Common myeloid progenitor, CD34-positive (primary cell): ENCODE data around the gene AMMECR1.
A peak's percentile ranks its signal among the peaks of the same experiment; 100 is the strongest.

Experiments
- CTCF ChIA-PET: fragments of 350-600 bp; sonication (Branson Sonifier 250); formaldehyde crosslinking; loops from one replicate; lab custom pipeline; 2021; ENCODE audit warnings: antibody characterized with exemption; lab: Charles Lee
- POLR2A ChIA-PET: fragments of 350-600 bp; sonication (Branson Sonifier 250); formaldehyde crosslinking; loops from one replicate; lab custom pipeline; 2021; ENCODE audit warnings: antibody characterized with exemption; lab: Charles Lee
- DNase-seq, 3 donors: peaks; one replicate each; pipeline versions ENCODE4 v3.0.0 to v3.0.0-alpha.2; 2013
- H3K27ac ChIP-seq, 2 experiments: 1 replicate in 1 of 2; 2 replicates in 1 of 2; pipeline ENCODE4 v1.7.0; 2013; ENCODE audit warnings: inconsistent platforms in 2 of 2, low read length in 2 of 2, mild to moderate bottlenecking in 2 of 2, low read depth in 1 of 2, moderate library complexity in 1 of 2; ENCODE audit not compliant: severe bottlenecking in 2 of 2, insufficient read depth in 1 of 2, poor library complexity in 1 of 2
- H3K27me3 ChIP-seq, 5 experiments: replicated peaks in 2 of 5; 1 replicate in 3 of 5; 2 replicates in 2 of 5; pipeline versions ENCODE4 v1.6.1 to v1.7.0; 2013; ENCODE audit warnings: low read length in 4 of 5, mild to moderate bottlenecking in 2 of 5, moderate library complexity in 2 of 5, inconsistent platforms in 1 of 5; ENCODE audit not compliant: insufficient read depth in 5 of 5, control insufficient read depth in 4 of 5
- H3K36me3 ChIP-seq, 4 experiments: 1 replicate in 2 of 4; 2 replicates in 2 of 4; pipeline versions ENCODE4 v1.6.1 to v1.7.0; 2013; ENCODE audit warnings: low read length in 3 of 4, control low read depth in 1 of 4, mild to moderate bottlenecking in 1 of 4; ENCODE audit not compliant: control insufficient read depth in 4 of 4, insufficient read depth in 4 of 4
- H3K4me1 ChIP-seq, 4 experiments: 1 replicate in 3 of 4; 2 replicates in 1 of 4; pipeline versions ENCODE4 v1.6.1 to v1.7.1; 2013; ENCODE audit warnings: low read length in 3 of 4, mild to moderate bottlenecking in 3 of 4, control low read depth in 1 of 4, inconsistent platforms in 1 of 4, moderate library complexity in 1 of 4; ENCODE audit not compliant: control insufficient read depth in 4 of 4, insufficient read depth in 4 of 4; ENCODE audit errors: control extremely low read depth in 1 of 4
- H3K4me3 ChIP-seq, 7 experiments: 1 replicate in 4 of 7; 2 replicates in 3 of 7; pipeline versions ENCODE4 v1.5.1 to v1.7.0; 2013; ENCODE audit warnings: mild to moderate bottlenecking in 7 of 7, low read length in 6 of 7, moderate library complexity in 6 of 7, inconsistent platforms in 2 of 7, low read depth in 2 of 7, control low read depth in 1 of 7; ENCODE audit not compliant: insufficient read depth in 4 of 7, control insufficient read depth in 1 of 7; ENCODE audit errors: extremely low read depth in 1 of 7
- H3K9me3 ChIP-seq, 5 experiments: 1 replicate in 4 of 5; 2 replicates in 1 of 5; pipeline versions ENCODE4 v1.6.1 to v1.7.1; 2013; ENCODE audit warnings: low read length in 4 of 5, mild to moderate bottlenecking in 2 of 5, inconsistent platforms in 1 of 5, low read depth in 1 of 5, moderate library complexity in 1 of 5; ENCODE audit not compliant: control insufficient read depth in 4 of 5, insufficient read depth in 2 of 5; ENCODE audit errors: control extremely low read depth in 1 of 5
- WGBS: methylation state at CpG from one replicate; pipeline ENCODE4 v1.1.5; 2013; ENCODE audit not compliant: insufficient coverage; 5-methylcytosine and 5-hydroxymethylcytosine counted together

AMMECR1 gene

GRCh38 chrX:110210417-110211139 lies 107.3 kb downstream of the AMMECR1 start:
- WGBS: 78% methylated on average over 4 of the region's 5 CpGs
- no peak for DNase-seq
- Histone ChIP-seq H3K27me3 (no peaks in the 10 kb centered on the region), H3K4me1 (no peaks in the 10 kb centered on the region), H3K36me3 (peaks cover 0 to 3% (median 0%) of the 10 kb centered on the region in 4 experiments), H3K4me3 (no peak overlapping the region), H3K9me3 (no peaks in the 10 kb centered on the region), H3K27ac (no peak overlapping the region)
- ChIA-PET CTCF (interaction anchor here (1.6 kb wide), 1 partner anchor 10 kb away, joined by 3 read pairs; no protein-coding TSS in a partner anchor), POLR2A (no interaction called here)

GRCh38 chrX:110208092-110208491 lies 109.8 kb downstream of the AMMECR1 start:
- Histone ChIP-seq H3K27ac (no peak overlapping the region), H3K27me3 (no peaks in the 10 kb centered on the region), H3K4me3 (no peak overlapping the region), H3K9me3 (no peaks in the 10 kb centered on the region), H3K36me3 (peaks cover 0 to 3% (median 0%) of the 10 kb centered on the region in 4 experiments), H3K4me1 (no peaks in the 10 kb centered on the region)
- 82% methylated on average over 2 of the region's 2 CpGs for WGBS
- CTCF ChIA-PET: no interaction called here
- POLR2A ChIA-PET: no interaction called here
- DNase-seq: no peak

GRCh38 chrX:110204986-110205385 lies 112.9 kb downstream of the AMMECR1 start:
- Histone ChIP-seq H3K4me3 (no peak overlapping the region), H3K27ac (no peak overlapping the region), H3K4me1 (no peaks in the 10 kb centered on the region), H3K9me3 (no peaks in the 10 kb centered on the region), H3K27me3 (no peaks in the 10 kb centered on the region), H3K36me3 (peaks cover 0 to 3% (median 0%) of the 10 kb centered on the region in 4 experiments)
- POLR2A ChIA-PET: no interaction called here
- no peak for DNase-seq
- CTCF ChIA-PET: no interaction called here

- WGBS: 60% methylated on average over 1 of the region's 3 CpGs
Observed at GRCh38 chrX:110201799-110202198, 116.1 kb downstream of the AMMECR1 start.

GRCh38 chrX:110194977-110195376 lies 122.9 kb downstream of the AMMECR1 start:
- ChIA-PET CTCF (no interaction called here), POLR2A (no interaction called here)
- Histone ChIP-seq H3K27ac (no peak overlapping the region), H3K9me3 (no peaks in the 10 kb centered on the region), H3K4me1 (peaks cover 0 to 3% (median 0%) of the 10 kb centered on the region in 4 experiments), H3K27me3 (no peaks in the 10 kb centered on the region), H3K4me3 (no peak overlapping the region), H3K36me3 (peaks cover 2 to 8% (median 6%) of the 10 kb centered on the region in 4 experiments)
- no peak for DNase-seq
- WGBS: 100% methylated on average over 1 of the region's 3 CpGs

More at GRCh38 chrX:110201799-110202198, 116.1 kb downstream of the AMMECR1 start:
- Histone ChIP-seq H3K27ac (no peak overlapping the region), H3K27me3 (no peaks in the 10 kb centered on the region), H3K9me3 (no peaks in the 10 kb centered on the region), H3K4me3 (no peak overlapping the region), H3K36me3 (peaks cover 0 to 8% (median 6%) of the 10 kb centered on the region in 4 experiments), H3K4me1 (no peaks in the 10 kb centered on the region)
- DNase-seq: no peak
- ChIA-PET CTCF (no interaction called here), POLR2A (no interaction called here)

GRCh38 chrX:110192516-110192915 lies 125.4 kb downstream of the AMMECR1 start:
- H3K27me3 ChIP-seq: no peaks in the 10 kb centered on the region
- H3K4me1 ChIP-seq: peaks cover 0 to 7% (median 3%) of the 10 kb centered on the region in 4 experiments
- H3K9me3 ChIP-seq: no peaks in the 10 kb centered on the region
- CTCF ChIA-PET: interaction anchor here (0.9 kb wide), 1 partner anchor 27 kb away, joined by 3 read pairs; no protein-coding TSS in a partner anchor
- no peak overlapping the region for H3K4me3 ChIP-seq
- peaks cover 0 to 2% (median 0%) of the 10 kb centered on the region in 4 experiments for H3K36me3 ChIP-seq
- POLR2A ChIA-PET: no interaction called here
- H3K27ac ChIP-seq: no peak overlapping the region
- WGBS: 19% methylated on average over 2 of the region's 4 CpGs
- peak in 1 of 3 donors; percentile 4 for DNase-seq
